ENCODE data around the gene KIF3B.
"Not testable (repeated sequence)": the region's sequence is repeated elsewhere in the genome, so short reads cannot be mapped to it uniquely, and the experiment has no call there.

KIF3B gene

DNA sequence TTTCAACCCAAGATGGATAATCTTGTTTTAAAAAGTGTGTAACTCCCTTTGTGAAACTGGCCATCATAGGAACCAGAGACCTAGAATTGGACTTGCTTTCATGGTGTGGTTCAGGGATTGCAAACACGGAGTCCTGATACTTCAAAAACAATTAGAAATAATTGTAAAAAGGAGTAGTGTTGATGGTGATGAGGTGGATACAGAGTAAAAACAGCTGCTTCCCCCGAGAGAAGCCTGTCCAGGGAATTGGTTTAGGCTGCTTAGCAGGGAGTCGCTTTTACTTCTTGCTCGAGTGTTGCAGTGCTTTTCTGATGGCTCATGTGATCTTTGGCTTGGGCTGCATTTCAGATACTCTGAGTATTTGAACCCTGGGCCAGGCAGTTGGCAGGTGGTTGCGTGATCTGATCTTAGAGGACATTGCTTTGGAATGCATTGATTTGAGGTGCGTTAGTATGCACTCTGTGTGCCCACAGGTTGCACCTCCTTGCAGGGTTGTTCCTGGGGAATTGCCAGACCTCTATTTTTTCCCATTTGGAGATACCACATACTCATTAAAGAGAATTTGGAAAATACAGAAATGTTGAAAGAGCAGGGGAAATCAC, 19.5 kb downstream of the KIF3B start:
- DNase-seq = no peak

DNA sequence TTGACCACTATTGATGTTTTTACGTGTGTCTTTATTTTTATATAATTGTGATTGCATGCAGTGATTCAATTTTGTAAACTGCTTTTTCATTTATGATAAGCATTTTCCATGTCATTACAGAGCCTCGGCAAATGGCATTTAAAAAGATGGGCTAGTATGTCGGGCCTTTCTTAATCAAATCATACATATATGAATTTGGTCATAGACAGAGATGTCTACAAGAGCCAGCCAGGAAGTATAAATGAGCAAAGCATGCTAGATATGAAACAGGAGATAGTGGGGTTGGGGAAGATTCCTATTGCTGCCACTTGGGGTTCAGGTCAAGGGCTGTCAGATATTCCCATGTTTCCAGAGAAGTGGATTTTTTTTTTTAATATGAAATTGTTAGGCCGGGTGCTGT, 20.0 kb downstream of the KIF3B start:
- DNase-seq = no peak

GRCh38 chr20:32300647-32301046, 23.2 kb downstream of the KIF3B start:
- no peak for DNase-seq

DNA sequence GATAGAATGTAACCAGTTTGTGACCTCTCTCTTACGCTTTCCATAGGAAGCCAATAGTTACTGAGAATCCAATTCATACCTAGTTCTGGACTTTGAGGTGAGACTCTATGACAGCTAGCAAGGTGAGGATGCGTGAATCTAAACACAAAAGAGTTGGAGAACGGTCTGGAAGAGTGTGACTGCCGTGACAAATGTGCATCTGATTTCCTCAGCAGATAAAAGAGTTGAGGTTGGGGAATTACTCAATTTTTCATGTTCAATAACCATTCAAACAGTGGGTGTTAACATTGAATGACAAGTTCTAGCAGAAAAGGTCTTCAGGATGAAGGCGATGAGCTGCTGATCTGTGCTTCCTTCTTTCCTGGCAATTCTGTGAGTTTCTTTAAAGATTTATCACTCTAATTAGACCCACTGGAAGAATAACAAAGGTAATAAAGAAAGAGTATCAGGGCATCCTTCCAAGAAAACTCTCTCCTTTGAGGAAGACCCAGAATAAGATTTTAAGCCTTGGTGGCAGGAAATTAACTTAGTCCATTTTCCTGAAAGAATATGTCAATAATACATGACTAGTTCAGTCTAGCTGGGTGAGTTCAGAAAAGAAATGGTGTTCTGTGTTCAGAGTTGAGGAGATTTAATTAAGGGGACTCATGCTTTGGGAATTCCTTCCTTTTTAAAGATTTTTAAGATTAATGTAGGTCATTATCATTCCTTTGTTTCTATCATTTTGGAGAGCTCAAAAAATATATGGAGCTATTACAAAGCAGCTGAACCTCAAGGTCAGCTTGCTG, 24.5 kb downstream of the KIF3B start:
- DNase-seq = no peak

GRCh38 chr20:32302507-32302872, 25.0 kb downstream of the KIF3B start:
- DNase-seq = no peak

GRCh38 chr20:32304131-32304746, 26.8 kb downstream of the KIF3B start:
- DNase-seq = no peak

- DNase-seq = no peak
Observed at GRCh38 chr20:32312718-32313424, 35.4 kb downstream of the KIF3B start.

DNA sequence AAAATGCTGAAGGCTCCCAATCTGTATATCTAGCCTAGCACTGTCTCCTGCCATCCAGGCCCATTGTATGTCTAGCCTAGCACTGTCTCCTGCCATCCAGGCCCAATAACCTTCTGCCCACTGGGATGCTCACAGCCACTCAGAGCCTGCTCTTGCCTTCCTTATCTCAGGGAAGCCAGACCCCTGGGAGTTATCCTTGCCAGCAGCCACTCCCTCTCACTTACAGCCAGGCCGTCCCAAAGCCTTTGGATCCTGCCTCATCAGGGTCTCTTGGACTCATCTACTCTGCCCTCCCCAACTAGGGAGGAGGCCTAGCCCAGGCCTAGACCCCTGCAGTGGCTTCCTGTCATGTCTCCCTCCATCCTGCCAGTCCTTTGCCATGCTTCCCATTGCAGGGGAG, 37.3 kb downstream of the KIF3B start:
- DNase-seq = no peak

DNA sequence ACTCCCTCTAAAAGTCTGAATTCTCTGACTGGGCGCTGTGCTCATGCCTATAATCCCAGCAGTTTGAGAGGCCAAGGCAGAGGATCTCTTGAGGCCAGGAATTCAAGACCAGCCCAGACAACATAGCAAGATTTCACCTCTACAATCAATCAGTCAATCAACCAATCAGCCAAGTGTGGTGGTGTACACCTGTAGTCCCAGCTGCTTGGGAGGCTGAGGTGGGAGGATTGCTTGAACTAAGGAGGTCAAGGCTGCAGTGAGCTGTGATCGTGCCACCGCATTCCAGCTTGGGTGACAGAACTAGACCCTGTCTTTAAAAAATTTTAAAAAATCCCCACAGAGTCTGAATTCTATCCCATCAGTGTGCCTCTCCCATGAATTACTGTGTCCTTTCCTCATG, 37.9 kb downstream of the KIF3B start:
- no peak for DNase-seq

DNA sequence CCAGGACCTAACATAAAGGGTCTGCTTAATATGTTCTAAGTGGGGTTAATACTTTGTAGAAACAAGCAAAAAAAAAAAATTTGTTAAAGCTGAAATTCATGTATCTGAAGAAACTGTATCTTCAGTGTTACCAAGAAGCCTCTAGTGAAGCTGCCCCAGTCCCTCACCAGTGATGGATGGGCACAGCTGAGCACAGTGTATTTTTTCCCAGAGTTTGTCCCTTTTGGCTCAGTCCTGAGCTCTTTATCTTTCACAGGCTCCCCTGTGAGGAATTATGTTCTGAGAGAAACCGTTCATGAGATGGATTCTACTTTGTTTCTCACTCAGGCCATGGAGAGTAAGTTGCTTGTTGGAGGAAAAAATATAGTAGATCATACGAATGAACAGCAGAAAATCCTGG, 38.4 kb downstream of the KIF3B start:
- no peak for DNase-seq

DNA sequence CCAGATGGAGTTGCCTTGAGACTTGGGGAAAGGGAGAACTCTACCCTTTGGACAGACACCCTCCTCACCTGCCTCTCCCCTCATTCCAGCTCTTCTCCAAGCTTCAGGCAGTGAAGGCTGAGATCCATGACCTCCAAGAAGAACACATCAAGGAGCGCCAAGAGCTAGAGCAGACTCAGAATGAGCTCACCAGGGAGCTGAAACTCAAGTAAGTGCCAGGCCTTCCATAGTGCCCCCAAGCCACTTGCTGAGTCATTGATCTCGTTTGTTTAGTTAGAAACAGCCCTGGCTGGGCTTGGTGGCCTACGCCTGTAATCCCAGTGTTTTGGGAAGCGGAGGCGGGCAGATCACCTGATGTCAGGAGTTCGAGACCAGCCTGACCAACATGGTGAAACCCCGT, 39.2 kb downstream of the KIF3B start:
- DNase-seq = no peak

- no peak for DNase-seq
Observed at GRCh38 chr20:32319100-32319499, 41.6 kb downstream of the KIF3B start.

GRCh38 chr20:32320305-32320704, 42.9 kb downstream of the KIF3B start:
- DNase-seq = no peak

GRCh38 chr20:32321390-32321789, 43.9 kb downstream of the KIF3B start:
- DNase-seq = no peak

GRCh38 chr20:32322260-32322659, 44.8 kb downstream of the KIF3B start:
- DNase-seq = not testable (repeated sequence)

GRCh38 chr20:32323761-32324160, 46.3 kb downstream of the KIF3B start:
- DNase-seq = not testable (repeated sequence)

GRCh38 chr20:32325706-32326503, 48.5 kb downstream of the KIF3B start:
- DNase-seq = peak; percentile 86

GRCh38 chr20:32326504-32326845, 49.0 kb downstream of the KIF3B start:
- peak; percentile 77 for DNase-seq

DNA sequence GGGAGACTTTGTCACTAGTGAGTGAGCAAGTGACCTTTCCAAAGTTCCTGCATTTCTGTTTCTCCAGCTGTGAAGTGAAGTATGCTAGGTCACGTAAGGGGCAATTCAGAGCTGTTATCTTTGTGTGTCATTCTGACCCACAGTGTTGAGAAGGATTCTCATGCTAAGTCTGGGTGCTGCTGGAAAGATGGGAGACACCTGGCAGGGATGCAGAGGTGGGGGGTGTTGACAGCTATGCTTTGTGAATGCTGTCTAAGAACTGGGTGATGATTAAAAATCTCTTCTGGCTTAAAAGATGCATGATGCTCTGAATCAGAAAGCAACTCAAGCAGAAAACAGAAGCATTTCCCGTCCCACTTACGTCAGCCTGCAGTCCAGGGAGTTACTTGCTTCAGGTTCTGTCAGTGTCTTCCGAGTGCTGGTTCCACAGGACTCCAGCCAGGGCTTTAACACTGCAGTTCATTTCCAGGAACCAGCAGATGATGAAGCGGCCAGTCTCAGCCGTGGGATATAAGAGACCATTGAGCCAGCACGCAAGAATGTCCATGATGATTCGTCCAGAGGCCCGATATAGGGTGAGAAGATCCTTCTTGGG, 49.7 kb downstream of the KIF3B start:
- DNase-seq = peak; percentile 26

DNA sequence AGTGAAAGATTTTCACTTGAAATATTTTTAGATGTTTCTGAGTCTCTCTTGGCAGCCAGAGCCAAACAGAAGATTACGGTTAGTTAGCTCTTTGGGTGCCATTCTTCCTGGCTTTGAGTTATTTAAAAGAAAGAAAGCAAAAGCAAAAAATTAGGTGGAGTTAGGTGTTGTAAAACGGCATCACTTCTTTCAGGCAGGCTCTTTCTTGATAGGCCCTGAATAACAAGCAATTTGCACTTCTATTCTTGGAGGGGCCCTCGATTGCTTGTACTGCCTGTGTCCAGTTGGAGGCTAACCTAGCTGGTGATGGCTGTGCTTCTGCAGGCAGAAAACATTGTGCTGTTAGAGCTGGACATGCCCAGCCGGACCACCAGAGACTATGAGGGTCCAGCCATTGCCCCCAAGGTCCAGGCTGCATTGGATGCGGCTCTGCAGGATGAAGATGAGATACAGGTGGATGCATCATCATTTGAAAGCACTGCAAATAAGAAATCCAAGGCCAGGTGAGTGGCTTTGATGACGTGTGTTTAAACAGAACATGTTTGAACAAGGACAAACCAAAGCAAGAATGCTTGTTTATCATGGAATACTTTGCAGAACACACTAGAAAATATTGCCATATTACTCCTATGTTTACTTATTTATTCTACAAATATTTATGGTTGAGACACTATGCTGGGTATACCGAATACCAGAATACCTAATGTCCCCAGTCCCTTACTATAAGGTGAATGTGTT, 52.5 kb downstream of the KIF3B start:
- no peak for DNase-seq

DNA sequence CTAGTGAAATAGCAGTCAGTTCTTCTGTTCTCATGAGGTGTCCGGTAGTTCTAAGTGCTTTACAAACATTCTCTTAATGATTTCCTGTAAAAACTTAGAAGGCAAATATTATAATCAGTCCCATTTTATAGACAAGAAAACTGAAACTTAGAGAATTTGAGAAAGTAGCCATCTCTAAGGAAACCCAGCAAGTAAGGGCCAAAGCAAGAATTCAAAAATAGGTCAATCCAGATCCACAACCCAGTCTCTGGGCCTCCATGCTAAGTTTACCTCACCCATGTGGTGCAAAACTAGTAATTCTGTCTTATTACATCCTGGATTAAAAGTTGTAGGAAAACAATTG, 53.1 kb downstream of the KIF3B start:
- DNase-seq = no peak

GRCh38 chr20:32332614-32333013, 55.2 kb downstream of the KIF3B start:
- DNase-seq = no peak
